Activated naive CD4-positive, alpha-beta T cell (primary cell): ENCODE measurements around the gene ZNF766.
"Not testable (repeated sequence)": the region's sequence is repeated elsewhere in the genome, so short reads cannot be mapped to it uniquely, and the experiment has no call there.

ENCODE experiments used
- DNase-seq, 4 experiments: peaks; one replicate each; lab custom pipeline; 2025; lab: John Stamatoyannopoulos, UW

Gene ZNF766

GRCh38 chr19:52275988-52276387 is 6.6 kb downstream of the ZNF766 start:
- no peak for DNase-seq

GRCh38 chr19:52277471-52277870 is 8.1 kb downstream of the ZNF766 start:
- no peak for DNase-seq

GRCh38 chr19:52286256-52286655 is 16.9 kb downstream of the ZNF766 start:
- DNase-seq = no peak

DNA sequence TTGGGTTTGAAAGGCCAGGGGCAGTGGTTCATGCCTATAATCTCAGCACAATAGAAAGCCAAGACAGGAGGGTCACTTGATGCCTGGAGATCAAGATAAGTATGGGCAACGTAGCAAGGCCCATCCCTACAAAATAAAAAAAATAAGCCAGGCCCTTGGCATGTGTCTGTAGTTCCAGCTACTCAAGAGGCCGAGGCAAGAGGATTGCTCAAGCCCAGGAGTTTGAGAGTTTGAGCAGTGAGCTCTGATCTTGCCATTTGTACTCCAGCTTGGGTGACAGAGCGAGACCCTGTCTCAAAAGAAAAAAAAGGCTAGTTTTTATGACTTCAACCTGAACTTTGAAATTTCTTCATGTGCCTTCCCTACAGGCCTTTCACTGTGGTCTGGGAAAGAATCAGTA is 22.4 kb downstream of the ZNF766 start:
- DNase-seq = no peak

GRCh38 chr19:52292946-52293345 is 23.6 kb downstream of the ZNF766 start:
- DNase-seq = not testable (repeated sequence)

DNA sequence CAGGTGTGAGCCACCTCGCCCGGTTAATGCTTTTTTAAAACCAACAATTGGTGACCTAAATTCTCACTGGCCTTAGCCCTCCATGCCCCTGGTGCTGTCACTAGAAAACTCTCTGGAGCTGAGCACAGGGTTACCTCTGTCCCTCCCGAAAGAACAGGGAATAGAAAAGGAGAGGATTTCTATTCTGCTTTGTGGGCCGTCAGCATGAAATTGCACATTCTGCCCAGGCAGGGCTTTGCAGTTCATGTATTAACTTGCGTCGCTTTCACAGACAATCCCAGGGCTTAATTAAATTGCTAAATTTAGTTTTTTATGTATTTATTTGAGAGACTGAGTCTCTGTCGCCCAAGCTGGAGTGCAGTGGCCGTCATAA is 27.0 kb downstream of the ZNF766 start:
- no peak for DNase-seq

DNA sequence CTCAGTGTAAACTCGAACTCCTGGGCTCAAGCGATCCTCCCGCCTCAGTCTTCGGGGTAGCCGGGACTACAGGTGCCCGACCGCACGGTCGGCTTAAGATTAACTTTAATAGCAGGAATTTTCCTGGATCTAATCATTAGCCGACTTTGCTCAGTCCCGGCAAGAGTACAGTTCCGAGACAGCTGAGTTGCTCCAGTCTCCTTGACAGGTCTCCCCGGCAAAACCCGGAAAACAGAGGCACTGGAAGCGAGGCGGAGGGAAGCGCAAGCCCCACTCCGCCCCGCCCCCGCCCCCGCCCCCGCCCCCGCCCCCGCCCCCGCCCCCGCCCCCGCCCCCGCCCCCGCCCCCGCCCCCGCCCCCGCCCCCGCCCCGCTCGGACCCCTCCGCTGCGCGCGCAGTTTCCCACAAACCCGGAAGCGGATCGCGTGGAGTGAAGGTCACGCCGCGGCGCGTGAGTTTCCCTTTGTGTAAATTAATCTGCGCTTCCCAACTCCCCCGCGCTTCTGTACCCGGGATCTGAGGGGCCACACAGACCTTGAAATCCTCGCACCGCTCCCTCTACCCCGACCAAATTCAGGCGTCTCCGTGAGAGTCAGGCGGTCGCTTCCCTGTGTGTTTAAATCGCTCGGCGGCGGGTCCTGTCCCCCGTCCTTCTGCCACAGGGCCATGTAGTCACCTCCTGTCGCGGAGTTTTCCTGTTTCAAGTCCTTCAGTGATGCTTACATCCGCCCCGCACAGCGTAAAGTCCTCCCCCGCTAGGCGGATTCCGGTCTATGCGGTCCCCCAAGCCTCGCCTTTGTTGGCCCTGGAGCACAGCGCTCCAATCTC is 27.6 kb downstream of the ZNF766 start, which contains the start of gene ZNF480:
Gene ZNF480, plus strand, starts transcription at position 397 of the 828 bp plus-strand sequence. CDS start 3,244 bp downstream, outside the sequence.
- peak; percentile 34 to 87 (median 65) for DNase-seq

DNA sequence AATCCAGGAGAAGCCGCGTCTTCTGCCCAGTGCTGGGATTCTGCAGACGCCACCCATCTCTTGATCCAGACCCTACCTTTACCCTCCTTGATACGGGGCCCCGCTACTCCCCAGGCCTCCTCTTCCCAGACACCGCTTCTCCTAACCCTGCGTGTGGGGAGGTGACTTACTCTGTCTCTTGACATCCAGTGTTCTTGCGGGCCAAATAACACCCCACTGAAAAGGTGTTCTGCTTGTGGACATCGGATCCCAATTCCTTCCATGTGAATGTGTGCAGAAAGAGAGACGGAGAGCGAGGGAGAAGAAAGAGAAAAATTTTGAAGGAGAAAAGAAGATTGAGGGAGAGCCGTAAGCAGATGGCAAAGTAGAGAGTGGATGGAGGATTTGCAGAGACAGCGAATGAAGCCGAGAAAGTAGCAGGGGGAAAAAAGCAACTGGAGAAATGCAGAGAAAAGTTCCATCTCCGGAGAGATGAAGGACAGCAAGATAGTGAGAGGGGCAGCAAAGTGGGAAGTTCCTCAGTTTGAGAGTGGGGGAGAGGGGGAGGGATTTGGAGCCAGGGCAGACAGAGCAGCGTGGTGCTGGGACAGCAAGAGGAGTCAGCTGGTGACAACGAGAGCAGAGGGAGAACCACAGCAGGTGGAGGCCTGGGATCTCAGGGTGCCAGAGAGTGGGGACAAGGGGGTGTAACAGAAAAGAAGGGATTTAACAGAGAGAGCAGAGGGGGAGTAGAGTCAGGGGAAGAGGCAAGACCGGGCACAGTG is 28.4 kb downstream of the ZNF766 start:
- no peak for DNase-seq

GRCh38 chr19:52307275-52307674 is 37.9 kb downstream of the ZNF766 start:
- no peak for DNase-seq

GRCh38 chr19:52322429-52322828 is 53.0 kb downstream of the ZNF766 start:
- DNase-seq = no peak

GRCh38 chr19:52331757-52332156 is 62.4 kb downstream of the ZNF766 start:
- no peak for DNase-seq

DNA sequence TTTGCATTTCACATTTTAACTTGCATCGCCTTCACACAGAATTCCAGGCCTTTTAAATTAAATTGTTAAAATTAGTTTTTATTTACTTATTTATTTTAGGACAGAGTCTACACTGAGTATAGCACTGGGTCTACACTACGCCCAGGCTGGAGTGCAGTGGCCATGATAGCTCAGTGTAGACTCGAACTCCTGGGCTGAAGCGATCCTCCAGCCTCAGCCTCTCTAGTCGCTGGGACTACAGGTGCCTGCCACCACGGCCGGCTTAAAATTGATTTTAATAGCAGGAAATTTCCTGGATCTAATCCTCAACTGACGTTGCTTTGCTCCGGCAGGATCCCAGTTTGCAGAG is 66.4 kb downstream of the ZNF766 start:
- DNase-seq = no peak

- peak; percentile 51 to 82 (median 73) for DNase-seq
Observed at GRCh38 chr19:52336117-52336790, 66.9 kb downstream of the ZNF766 start, which contains the start of gene ZNF610. TSS of gene ZNF610 (plus strand) at chr19:52336243. CDS start at chr19:52349173, 12,930 bp downstream.

- no peak for DNase-seq
Observed at GRCh38 chr19:52336791-52337381, 67.5 kb downstream of the ZNF766 start.

- not testable (repeated sequence) for DNase-seq
Observed at GRCh38 chr19:52339022-52339421, 69.6 kb downstream of the ZNF766 start.

DNA sequence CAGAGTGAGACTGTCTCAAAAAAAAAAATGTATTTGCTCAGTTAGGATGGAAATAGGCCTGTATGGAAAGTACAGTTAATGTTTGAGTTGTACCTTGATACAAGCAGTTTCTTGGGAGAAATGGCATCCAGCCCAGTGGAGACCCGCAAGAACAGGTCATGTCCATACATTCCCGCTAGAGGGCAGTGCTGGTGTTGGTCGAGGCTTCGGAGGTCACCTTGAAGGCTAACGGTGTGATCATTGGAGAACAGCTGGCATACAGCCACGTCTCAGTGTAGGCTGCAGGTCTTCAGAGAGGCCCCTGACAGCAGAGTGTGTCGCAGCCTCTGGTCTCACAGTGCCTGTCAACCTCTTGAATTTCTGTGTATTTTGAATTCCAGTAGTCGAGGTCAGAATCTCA is 74.2 kb downstream of the ZNF766 start:
- peak in 2 of 4 experiments; percentile 5 to 12 for DNase-seq

- no peak for DNase-seq
Observed at GRCh38 chr19:52345162-52345561, 75.8 kb downstream of the ZNF766 start.
